Subcutaneous abdominal adipose tissue (tissue), 5 donors: ENCODE measurements around the gene TTC34.

ENCODE experiments used
- H3K27ac ChIP-seq: one replicate; pipeline ENCODE4 v1.7.0; 2013; ENCODE audit warnings: low read depth, mild to moderate bottlenecking, inconsistent platforms, low read length, moderate library complexity
- H3K27me3 ChIP-seq, 5 donors: one replicate each; pipeline ENCODE4 v1.7.0; 2013; ENCODE audit warnings: low read length in 5 of 5, inconsistent platforms in 1 of 5; ENCODE audit not compliant: control insufficient read depth in 5 of 5, insufficient read depth in 4 of 5
- H3K36me3 ChIP-seq, 5 donors: one replicate each; pipeline ENCODE4 v1.7.0; 2013; ENCODE audit warnings: low read length in 5 of 5; ENCODE audit not compliant: control insufficient read depth in 5 of 5, insufficient read depth in 5 of 5
- H3K4me1 ChIP-seq, 5 donors: one replicate each; pipeline ENCODE4 v1.7.0; 2013; ENCODE audit warnings: low read length in 5 of 5, mild to moderate bottlenecking in 3 of 5, moderate library complexity in 1 of 5; ENCODE audit not compliant: control insufficient read depth in 5 of 5, insufficient read depth in 5 of 5
- H3K4me3 ChIP-seq, 5 donors: one replicate each; pipeline ENCODE4 v1.7.0; 2013; ENCODE audit warnings: low read length in 5 of 5, low read depth in 1 of 5
- H3K9ac ChIP-seq, 5 donors: one replicate each; pipeline ENCODE4 v1.7.0; 2013; ENCODE audit warnings: low read length in 5 of 5, mild to moderate bottlenecking in 4 of 5, moderate library complexity in 3 of 5
- H3K9me3 ChIP-seq, 5 donors: one replicate each; pipeline ENCODE4 v1.7.0; 2013; ENCODE audit warnings: low read length in 5 of 5; ENCODE audit not compliant: control insufficient read depth in 5 of 5
- donor health status: healthy.
- donor health status: healthy.
- donor health status: healthy.
- donor health status: healthy.
- donor health status: healthy.

TTC34 gene

GRCh38 chr1:2835650-2836159 is 34.2 kb upstream of the TTC34 start:
- no peaks in the 10 kb centered on the region for H3K4me1 ChIP-seq
- no peak overlapping the region for H3K27ac ChIP-seq
- peaks cover 0 to 16% (median 7%) of the 10 kb centered on the region in 5 donors for H3K9me3 ChIP-seq
- H3K27me3 ChIP-seq: peaks cover 6 to 46% (median 17%) of the 10 kb centered on the region in 5 donors
- no peaks in the 10 kb centered on the region for H3K36me3 ChIP-seq
- H3K4me3 ChIP-seq: no peak overlapping the region
- no peak overlapping the region for H3K9ac ChIP-seq

DNA sequence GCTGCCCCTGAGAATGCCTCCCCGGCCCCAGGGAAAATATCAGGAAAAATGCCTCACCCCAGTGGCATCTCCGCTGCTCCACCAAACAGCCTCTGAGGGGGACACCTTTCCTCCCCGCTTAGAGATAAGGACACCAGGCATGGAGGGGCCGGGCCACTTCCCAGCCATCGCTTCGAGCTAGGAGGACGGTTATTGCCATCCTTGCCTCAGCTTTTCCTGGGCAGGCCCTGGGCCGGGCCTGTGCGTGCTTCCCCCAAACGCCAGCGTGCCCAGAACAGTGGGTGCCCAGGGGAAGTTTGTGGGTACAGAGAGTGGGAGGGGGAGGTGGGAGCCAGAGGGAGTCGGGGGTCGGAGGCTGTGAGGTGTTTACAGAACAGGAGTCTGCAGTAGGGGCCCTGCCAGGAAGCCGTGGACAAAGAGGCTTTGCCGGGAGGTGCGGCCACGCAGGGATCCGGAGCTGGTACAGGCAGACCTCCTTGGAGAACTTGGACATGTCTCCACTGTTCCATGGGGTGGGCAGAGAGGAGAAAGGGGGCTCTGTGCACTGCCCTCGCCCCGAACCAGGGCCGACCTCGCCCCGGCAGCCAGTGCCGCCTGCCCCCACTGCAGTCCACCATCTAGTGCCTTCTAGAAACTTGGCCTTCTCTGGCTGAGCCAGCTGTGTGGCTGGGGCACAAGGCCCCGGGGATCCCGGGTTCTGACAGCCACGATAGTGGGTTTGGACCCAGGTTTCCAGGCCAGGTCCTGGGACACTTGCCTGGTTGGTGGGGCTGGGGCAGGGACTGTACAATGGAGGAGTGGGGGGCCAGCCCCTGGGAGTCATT is 33.5 kb upstream of the TTC34 start:
- Histone ChIP-seq H3K27me3 (peaks cover 6 to 42% (median 17%) of the 10 kb centered on the region in 5 donors), H3K9me3 (peaks cover 0 to 16% (median 7%) of the 10 kb centered on the region in 5 donors), H3K4me1 (no peaks in the 10 kb centered on the region), H3K9ac (no peak overlapping the region), H3K36me3 (no peaks in the 10 kb centered on the region), H3K27ac (no peak overlapping the region), H3K4me3 (no peak overlapping the region)

GRCh38 chr1:2834146-2834475 is 32.6 kb upstream of the TTC34 start:
- H3K4me1 ChIP-seq: no peaks in the 10 kb centered on the region
- peaks cover 6 to 42% (median 17%) of the 10 kb centered on the region in 5 donors for H3K27me3 ChIP-seq
- no peak overlapping the region for H3K9ac ChIP-seq
- no peaks in the 10 kb centered on the region for H3K36me3 ChIP-seq
- H3K4me3 ChIP-seq: no peak overlapping the region
- H3K9me3 ChIP-seq: peaks cover 0 to 16% (median 7%) of the 10 kb centered on the region in 5 donors
- no peak overlapping the region for H3K27ac ChIP-seq

- H3K4me1 ChIP-seq: no peaks in the 10 kb centered on the region
- peaks cover 6 to 42% (median 17%) of the 10 kb centered on the region in 5 donors for H3K27me3 ChIP-seq
- no peak overlapping the region for H3K27ac ChIP-seq
- H3K4me3 ChIP-seq: no peak overlapping the region
- H3K36me3 ChIP-seq: no peaks in the 10 kb centered on the region
- peaks cover 0 to 17% (median 10%) of the 10 kb centered on the region in 5 donors for H3K9me3 ChIP-seq
- H3K9ac ChIP-seq: no peak overlapping the region
Observed at GRCh38 chr1:2833454-2834145, 32.1 kb upstream of the TTC34 start.

DNA sequence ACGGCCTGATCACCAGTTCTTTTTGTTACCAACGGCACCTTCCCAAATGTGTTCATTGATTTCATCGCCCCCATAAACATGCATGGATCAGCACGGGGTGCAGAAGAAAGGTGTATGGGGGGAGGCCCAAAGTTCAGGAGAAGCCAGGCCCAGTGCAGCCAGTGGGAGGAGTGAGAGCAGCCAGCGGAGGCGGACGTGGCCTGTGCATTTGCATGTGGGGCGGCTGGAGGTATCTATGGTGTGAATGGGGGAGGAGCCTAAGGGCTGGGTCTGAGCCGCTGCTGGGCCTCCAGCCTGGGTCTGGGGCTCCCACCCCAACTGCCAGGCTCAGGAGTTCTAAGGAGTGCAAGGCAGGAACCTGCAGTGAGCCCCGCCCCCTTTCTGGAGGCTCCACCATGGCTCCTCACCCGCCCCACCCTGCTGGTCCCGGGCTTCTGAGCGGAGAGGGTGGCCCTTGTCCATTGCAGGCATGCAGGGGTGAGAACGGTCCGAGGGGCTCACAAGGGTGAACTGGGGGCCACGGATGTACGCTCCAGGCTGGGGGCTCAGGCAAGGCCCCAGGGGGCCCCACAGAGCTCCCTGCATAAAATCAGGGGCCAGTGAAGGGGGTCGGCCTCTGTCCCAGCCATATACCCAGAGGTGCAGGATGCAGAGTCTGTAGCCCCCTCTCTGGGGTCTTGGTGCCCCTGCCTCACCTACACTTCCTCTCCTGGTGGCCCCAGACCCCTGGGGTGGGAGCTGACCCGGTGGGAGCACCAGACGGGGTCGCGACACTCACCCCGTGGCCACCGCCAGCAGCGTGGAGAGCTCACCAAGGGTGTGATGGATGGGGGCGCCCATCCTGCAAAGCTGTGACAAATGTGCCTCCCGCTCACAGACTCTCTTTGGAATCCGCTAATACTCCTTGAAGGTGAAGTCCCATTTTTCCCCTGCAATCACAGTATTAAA is 31.3 kb upstream of the TTC34 start:
- peaks cover 6 to 42% (median 17%) of the 10 kb centered on the region in 5 donors for H3K27me3 ChIP-seq
- no peaks in the 10 kb centered on the region for H3K36me3 ChIP-seq
- H3K9ac ChIP-seq: no peak overlapping the region
- peaks cover 0 to 19% (median 13%) of the 10 kb centered on the region in 5 donors for H3K9me3 ChIP-seq
- no peak overlapping the region for H3K27ac ChIP-seq
- H3K4me3 ChIP-seq: no peak overlapping the region
- no peaks in the 10 kb centered on the region for H3K4me1 ChIP-seq

GRCh38 chr1:2831596-2832212 is 30.2 kb upstream of the TTC34 start:
- H3K9me3 ChIP-seq: peaks cover 4 to 28% (median 15%) of the 10 kb centered on the region in 5 donors
- H3K4me1 ChIP-seq: no peaks in the 10 kb centered on the region
- no peak overlapping the region for H3K4me3 ChIP-seq
- H3K27ac ChIP-seq: no peak overlapping the region
- H3K36me3 ChIP-seq: no peaks in the 10 kb centered on the region
- peaks cover 6 to 43% (median 17%) of the 10 kb centered on the region in 5 donors for H3K27me3 ChIP-seq
- H3K9ac ChIP-seq: no peak overlapping the region

DNA sequence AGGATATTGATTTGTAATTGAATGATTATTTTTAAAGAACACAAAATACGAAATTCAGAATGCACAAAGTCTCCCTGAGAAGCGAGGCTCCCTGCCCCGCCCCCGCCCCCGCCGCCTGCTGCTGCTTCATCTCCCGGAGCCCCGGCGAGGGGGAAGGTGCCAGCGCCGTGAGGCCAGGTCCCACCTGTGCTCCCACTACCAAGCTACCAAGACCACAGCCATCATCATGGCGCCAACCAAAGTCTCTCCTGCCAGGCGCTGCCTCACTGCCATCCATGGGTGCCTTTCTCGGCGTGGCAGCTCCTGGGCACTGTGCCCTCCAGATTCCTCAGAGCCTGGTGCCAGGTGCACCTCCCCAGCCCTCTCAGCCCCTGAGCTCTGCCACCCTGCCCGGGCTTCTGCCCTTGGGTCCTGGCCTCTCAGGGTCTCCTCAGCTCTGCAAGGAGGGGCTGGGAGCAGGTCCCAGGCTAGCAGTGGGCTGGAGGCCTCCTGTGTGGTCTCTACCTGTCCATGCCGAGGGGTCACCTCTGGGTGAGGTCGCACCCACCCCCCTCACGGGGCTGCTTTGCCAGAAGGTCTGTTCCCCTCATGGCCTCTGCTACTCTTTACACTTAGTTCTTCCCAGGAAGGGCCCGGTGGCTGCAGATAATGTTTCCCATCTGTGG is 29.4 kb upstream of the TTC34 start:
- peaks cover 9 to 50% (median 17%) of the 10 kb centered on the region in 5 donors for H3K27me3 ChIP-seq
- no peak overlapping the region for H3K4me3 ChIP-seq
- H3K9me3 ChIP-seq: peaks cover 4 to 30% (median 15%) of the 10 kb centered on the region in 5 donors
- H3K4me1 ChIP-seq: no peaks in the 10 kb centered on the region
- no peaks in the 10 kb centered on the region for H3K36me3 ChIP-seq
- no peak overlapping the region for H3K9ac ChIP-seq
- no peak overlapping the region for H3K27ac ChIP-seq

DNA sequence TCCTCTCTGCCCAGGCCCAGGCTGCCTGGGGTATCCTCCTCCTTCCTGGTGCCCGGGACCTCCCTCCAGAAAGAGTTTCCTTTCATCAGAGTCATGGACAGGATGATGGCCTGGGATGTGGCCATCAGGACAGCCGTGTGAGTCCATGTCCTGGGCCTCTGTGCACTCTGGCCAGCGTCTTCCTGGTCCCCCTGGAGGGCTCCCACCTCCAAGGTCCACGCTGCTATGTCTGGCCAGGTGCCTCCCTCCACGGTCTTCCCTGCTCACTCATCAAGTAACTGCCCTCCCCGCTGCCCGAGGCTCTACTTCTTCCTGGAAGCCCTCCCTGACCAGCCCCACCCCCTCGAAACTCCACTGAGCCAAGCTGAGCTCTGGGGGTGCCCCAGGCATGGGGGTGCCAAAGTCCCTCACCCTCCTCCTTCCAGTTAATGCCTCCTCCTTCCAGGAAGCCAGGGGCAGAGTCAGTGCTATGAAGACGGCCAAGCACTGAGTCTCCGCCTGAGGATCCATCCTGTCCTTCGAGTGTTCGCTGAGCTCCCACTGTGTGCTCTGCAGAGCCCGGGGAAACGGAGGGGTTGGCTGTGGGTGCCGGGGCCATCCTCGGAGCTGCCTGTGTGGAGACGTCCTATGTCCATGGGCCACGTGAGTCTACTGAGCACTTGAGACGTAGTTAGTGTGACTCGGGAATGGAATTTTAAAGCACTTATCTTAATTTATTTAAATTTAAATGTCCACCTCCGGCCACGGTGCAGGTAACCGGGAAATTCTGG is 28.5 kb upstream of the TTC34 start:
- Histone ChIP-seq H3K4me3 (no peak overlapping the region), H3K27me3 (peaks cover 13 to 55% (median 23%) of the 10 kb centered on the region in 5 donors), H3K9ac (no peak overlapping the region), H3K4me1 (no peaks in the 10 kb centered on the region), H3K9me3 (peaks cover 4 to 30% (median 15%) of the 10 kb centered on the region in 5 donors), H3K36me3 (no peaks in the 10 kb centered on the region), H3K27ac (no peak overlapping the region)
